Stimulated activated CD4-positive, alpha-beta T cell treated with anti-CD3 and anti-CD28 coated beads, Interleukin-4, amount 100 ng/mL, for 48 hours (primary cell): ENCODE data around the gene EBLN2.

ENCODE experiments used
- DNase-seq, 2 donors: peaks; one replicate each; pipeline ENCODE4 v3.0.0-alpha.2; 2020; ENCODE audit warnings: low read depth in 2 of 2

Gene EBLN2

GRCh38 chr3:73107215-73107614 is 45.8 kb downstream of the EBLN2 start:
- DNase-seq = no peak

GRCh38 chr3:73107676-73108187 is 46.3 kb downstream of the EBLN2 start:
- DNase-seq = no peak

- DNase-seq = no peak
Observed at GRCh38 chr3:73108750-73109149, 47.3 kb downstream of the EBLN2 start.

GRCh38 chr3:73110530-73110929 is 49.1 kb downstream of the EBLN2 start:
- DNase-seq = no peak
